Activated CD8-positive, alpha-beta memory T cell treated with anti-CD3 and anti-CD28 coated beads, Interleukin-2, amount 50 U/mL, for 48 hours (primary cell): ENCODE measurements around the gene PPP1R14B.

ENCODE experiments used
- DNase-seq: peaks from one replicate; pipeline ENCODE4 v3.0.0-alpha.2; 2020

PPP1R14B gene

DNA sequence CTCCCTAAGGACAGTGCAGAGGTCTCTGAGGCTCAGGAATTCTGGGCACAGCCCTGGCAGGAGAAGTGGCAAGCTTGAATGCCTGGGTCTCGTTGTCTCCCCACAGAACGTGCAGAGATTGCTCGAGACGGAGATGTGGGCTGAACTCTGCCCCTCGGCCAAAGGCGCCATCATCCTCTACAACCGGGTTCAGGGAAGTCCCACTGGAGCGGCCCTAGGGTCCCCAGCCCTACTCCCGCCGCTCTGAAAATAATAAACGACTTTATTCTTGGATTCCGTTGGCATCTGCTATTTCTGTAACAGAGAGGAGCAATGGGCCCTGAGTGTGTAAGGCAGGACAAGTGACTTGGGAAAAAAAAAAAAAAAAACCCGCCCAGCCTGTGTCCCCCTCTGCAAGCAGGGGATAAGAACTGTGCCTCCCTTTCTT is 17.0 kb downstream of the PPP1R14B start:
- DNase-seq = no peak

DNA sequence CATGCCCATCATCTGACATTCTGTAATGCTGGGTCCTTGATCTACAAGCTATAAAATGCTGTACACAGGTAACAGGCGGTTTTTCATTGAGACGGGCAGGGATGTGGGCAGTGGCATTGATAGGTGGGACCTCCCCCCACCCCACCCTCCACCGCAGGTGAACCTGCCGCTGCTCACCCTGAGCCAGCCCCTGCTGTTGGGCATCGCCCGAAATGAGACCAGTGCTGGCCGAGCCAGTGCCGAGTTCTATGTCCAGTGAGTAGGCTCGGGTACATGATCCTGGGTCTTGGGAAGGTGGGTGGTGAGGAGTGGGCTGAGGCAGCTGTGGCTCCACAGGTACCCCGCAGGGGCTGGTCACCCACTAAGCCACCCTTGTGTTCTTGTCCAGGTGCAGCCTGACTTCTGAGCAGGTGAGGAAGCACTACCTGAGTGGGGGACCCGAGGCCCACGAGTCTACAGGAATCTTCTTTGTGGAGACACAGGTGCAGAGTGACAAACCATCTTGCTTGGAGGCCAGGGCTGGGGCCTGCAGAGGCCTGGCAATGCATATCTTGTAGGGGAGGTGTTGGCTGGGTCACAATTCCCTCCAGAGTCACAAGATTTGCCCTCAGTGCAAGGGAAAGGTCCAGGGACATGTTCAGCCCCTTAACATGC is 17.5 kb downstream of the PPP1R14B start:
- DNase-seq = no peak

- no peak for DNase-seq
Observed at GRCh38 chr11:64227405-64227956, 19.3 kb downstream of the PPP1R14B start.

GRCh38 chr11:64226507-64227051 is 20.2 kb downstream of the PPP1R14B start:
- DNase-seq = peak; percentile 84

DNA sequence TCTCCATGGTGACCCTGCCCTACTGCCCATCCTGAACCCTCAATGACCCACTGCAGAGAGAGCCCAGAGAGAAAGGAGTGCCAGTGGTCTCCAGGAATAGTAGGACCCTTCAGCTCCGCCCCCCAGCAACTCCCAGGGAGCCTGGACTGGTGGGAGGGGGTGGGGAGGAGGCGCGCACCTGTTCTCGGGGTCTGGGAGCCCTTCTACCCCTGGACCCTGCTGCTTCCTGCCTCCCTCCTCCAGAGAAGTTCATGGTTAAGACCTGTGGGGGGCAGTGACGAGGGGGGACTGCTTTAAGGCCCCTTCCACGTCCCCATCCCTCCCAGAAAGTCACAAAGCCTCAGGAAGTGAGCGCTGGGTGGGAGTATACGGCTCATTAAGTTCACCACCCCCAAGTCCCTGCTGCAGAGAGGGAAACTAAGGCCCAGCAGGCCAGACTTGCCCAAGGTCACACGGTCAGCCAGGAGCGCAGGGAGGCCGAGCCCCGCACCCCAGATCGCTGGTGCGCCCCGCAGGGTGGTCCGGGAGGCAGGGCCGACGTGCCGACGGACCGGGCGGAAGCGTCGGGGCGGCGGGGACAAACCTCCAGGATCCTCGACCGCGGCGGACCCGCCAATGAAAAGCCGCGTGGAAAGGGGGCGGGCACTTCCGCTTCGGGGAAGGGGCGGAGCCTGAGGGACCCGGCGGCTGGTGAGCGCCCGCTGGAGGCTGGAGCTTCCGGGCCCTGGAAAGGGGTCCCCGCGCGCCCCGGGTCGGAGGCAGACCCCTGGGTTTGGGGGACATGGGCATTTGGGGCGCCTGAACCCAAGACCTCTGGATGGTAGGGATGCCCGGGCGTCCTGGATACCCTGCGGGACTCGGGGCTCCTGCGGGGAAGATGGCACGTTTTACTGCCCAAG is 20.9 kb downstream of the PPP1R14B start, which contains the start of the genes NUDT22 and TRPT1:
Gene NUDT22, plus strand, starts transcription at position 667 of the 899 bp plus-strand sequence. CDS start 379 bp downstream, outside the sequence.
Gene TRPT1, minus strand, starts transcription at position 579 of the 899 bp plus-strand sequence. Its CDS starts 326 bp downstream, at position 253.
- DNase-seq = peak; percentile 98

- DNase-seq = peak; percentile 70
Observed at GRCh38 chr11:64224891-64225607, 21.7 kb downstream of the PPP1R14B start.

GRCh38 chr11:64224151-64224890 is 22.4 kb downstream of the PPP1R14B start:
- no peak for DNase-seq

GRCh38 chr11:64223001-64223651 is 23.6 kb downstream of the PPP1R14B start:
- no peak for DNase-seq

DNA sequence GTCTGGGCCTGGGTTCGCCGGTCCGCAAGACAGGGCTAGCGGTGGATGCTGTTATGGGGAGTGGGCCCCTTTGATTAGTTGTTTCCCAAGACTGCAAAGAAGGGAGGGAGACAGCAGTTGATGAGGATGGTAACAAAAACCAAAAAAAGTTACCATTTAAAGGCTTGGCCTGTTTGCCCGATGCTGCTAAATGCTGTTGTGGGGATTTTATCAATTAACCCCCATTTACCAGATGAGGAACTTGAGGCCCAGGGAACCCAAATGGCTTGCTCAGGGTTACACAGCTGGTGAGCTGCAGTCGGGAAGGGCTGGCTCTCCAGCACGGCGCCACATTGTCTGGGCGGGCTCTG is 24.1 kb downstream of the PPP1R14B start:
- no peak for DNase-seq

DNA sequence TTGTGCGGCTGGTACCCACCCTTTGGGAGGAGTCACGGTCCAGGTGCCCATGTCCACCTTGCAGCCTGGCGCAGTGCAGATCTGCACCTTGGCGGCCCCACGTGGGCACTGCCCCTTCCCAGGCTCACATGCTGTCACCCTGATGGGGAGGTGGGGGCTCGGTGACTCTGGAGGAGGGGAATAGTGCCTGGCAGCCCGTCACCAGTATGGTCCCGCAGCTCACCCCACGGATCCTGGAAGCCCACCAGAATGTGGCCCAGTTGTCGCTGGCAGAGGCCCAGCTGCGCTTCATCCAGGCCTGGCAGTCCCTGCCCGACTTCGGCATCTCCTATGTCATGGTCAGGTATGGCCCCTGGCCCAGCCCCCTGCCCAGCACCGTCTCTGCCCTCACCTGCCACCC is 25.9 kb downstream of the PPP1R14B start:
- no peak for DNase-seq

DNA sequence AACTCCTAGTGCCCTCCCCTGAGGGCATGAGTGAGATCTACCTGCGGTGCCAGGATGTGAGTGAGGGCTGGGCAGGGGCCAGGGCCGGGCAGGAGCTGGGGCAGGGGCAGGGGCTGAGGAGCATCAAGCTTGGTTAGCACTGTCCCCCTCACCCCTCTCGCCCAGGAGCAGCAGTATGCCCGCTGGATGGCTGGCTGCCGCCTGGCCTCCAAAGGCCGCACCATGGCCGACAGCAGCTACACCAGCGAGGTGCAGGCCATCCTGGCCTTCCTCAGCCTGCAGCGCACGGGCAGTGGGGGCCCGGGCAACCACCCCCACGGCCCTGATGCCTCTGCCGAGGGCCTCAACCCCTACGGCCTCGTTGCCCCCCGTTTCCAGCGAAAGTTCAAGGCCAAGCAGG is 26.5 kb downstream of the PPP1R14B start:
- no peak for DNase-seq

- DNase-seq = no peak
Observed at GRCh38 chr11:64219755-64220154, 27.0 kb downstream of the PPP1R14B start.

GRCh38 chr11:64219354-64219684 is 27.4 kb downstream of the PPP1R14B start:
- no peak for DNase-seq

DNA sequence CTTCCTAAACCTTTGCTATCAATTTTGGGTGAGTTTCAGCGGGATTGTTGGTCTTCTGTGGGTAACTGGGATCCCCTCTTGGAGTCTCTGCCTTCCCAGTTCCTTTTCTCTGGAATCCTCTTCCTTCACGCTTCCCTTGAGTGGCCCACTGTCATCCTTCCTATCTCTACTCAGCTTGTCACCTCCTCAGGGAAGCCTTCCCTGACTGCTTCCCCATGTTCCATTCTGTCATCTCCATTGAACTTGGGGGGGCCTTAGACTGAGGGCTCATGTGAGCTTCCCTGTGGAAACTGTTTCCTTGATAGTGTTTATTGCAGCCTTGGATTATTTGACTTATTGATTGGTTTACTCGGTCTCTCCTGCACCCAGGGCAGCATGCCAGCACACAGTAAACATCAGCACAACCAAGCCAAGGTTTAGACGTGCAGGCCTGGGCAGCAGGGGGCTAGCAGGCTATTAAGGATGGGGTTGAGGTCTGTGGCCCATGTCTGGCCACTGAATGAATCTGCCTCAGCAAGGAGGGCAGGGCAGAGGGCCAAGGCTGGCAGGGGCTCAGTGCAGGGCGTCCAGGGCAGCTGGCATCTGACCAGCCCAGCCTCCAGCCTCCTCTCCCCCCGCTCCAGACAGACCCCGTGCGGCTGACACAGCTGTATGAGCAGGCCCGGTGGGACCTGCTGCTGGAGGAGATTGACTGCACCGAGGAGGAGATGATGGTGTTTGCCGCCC is 28.0 kb downstream of the PPP1R14B start:
- DNase-seq = no peak

DNA sequence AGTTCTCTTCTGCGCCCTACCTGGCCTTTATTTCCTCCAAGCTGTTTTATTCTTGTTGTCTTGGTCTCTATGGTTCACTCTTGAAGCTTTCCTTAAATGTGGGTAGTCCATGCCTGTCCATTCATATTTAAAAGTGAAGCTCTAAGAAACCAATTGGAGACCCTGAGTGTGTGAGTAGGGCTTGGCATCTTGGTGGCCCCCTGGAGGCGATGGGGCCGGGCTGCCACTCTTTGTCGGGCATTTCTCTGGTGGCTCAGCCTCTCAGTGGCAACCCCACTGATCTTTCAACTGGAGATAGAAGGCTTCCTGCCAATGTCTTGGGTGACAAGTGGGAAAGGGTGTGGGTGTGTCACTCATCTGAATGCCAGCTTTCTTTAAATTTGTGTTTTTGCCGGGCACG is 29.9 kb downstream of the PPP1R14B start:
- DNase-seq = no peak

DNA sequence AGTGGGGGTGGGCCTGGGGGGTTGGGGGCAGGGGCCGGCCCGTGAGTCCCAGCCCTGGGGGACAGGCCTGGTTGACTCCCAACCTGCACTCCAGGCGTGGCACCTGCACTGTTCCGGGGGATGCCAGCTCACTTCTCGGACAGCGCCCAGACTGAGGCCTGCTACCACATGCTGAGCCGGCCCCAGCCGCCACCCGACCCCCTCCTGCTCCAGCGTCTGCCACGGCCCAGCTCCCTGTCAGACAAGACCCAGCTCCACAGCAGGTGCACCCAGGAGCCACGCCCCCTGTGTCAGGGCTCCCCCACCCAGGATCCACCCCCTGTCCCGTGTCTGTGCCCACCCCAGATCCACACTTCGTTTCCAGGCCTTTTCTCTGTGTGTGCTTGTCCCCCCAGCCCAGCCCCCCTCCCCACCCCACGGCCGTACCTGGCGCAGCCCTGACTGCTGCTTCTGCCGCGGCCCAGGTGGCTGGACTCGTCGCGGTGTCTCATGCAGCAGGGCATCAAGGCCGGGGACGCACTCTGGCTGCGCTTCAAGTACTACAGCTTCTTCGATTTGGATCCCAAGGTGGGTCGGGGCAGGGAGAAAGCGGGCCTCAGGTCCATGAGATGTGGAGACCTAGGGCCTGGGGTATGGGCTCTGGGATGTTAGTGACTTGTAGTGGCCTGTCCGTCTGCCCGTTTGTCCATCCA is 35.4 kb downstream of the PPP1R14B start:
- no peak for DNase-seq

DNA sequence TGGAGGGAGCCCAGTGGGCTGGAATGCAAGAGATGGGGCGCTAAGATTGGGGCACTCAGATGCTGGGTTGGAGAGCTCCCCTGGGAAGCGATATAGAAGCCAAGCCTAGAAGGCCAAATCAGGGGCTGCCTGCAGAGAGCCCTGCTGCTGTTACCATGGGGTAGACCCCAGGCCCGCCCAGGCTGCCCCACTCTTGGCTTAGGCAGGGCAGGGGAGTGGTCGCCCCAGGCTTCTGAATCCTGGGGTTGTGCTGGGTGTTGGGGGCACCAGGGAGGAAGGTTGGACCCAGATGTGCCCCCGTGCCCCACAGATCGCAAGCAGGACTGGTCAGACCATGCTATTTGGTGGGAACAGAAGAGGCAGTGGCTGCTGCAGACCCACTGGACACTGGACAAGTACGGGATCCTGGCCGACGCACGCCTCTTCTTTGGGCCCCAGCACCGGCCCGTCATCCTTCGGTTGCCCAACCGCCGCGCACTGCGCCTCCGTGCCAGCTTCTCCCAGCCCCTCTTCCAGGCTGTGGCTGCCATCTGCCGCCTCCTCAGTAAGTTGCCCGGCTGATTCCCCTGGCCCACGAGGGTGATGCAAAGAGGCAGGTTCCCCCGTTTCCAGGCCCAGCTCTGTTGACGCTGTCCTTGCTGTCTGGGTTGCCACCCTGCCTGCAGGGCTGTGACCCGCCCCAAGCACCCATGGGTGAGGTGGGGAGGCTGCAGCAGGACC is 36.3 kb downstream of the PPP1R14B start:
- no peak for DNase-seq

DNA sequence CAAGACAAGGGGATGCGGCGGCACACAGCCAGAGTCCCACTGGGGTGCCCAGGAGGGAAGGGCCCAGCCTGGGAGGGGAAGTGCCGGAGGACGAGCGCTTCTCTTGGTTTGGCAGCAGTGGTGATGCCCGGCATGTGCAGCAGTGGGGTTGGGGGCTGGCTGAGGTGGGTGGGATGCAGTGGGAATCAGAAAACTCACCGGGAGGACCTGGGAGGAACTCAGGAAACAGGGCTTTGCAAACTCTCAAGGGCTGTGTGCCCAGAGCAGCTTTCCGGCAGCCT is 37.2 kb downstream of the PPP1R14B start:
- no peak for DNase-seq

DNA sequence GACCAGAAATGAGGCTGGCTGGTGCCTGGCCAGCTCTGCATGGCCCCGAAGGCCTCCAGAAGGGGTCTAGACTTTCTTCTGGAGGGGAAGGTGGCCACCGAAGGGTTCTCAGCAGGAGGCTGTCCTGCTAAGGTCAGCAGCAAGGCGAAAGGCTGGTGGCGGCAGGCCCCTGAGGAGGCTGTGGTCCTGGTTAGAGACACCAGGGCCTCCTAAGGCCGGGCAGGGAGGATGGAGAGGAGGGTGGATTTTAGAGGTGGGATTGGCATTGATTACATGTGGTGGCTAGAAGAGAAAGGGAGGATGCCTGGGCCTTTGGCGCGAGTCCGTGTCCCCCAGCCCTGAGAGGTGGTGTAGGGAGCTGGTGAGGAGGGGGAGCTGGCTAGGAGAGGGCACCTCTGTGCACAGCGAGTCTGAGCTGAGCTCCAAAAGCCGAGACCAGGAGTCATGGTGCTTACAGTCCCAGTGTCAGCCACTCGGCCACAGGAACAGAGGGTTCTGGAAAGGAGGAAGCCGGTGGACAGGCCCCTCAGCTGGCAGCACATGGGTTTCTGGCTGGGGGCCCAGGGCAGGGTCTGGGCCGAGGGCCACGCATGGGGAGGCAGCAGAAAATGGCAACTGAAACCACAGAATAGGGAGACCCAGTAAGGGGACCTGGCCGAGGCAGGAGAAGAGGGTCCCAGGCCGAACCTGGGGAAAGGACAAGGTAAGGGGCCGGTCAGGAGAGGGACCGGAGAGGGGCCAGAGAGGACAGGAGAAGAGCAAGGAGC is 37.8 kb downstream of the PPP1R14B start:
- DNase-seq = no peak
